ENCODE results near the gene TPCN2. TPM values are rescaled to one million over a fixed set of nuclear protein-coding genes. Genes with fewer than 3 reads are reported as not detected.

TPCN2 gene
- total RNA-seq, 4 donors from 2014 or later: 5.6 to 54.6 (median 17.7) TPM

- intact Hi-C loops (cut with DNase I; ENCODE audit: low total_unique reads): loop anchor here (10.0 kb wide), 1 partner anchor 56 kb away; no protein-coding TSS in a partner anchor
- H3K9me3 ChIP-seq: no peaks in the 10 kb centered on the region
- peak overlapping the region; percentile 59 to 80 for H3K27ac ChIP-seq
- TF ChIP-seq CTCF (IDR thresholded peaks at IDR 0.05) (no peak), POLR2A (IDR thresholded peaks at IDR 0.05) (no peak)
- H3K36me3 ChIP-seq: no peaks in the 10 kb centered on the region
- H3K27me3 ChIP-seq: no peaks in the 10 kb centered on the region
- peaks cover 7 to 11% of the 10 kb centered on the region in 2 donors for H3K4me1 ChIP-seq
- no peak overlapping the region for H3K4me3 ChIP-seq
- DNase-seq: peak; percentile 71 to 80
Measured at GRCh38 chr11:69018924-69019323, 29.8 kb upstream of the TPCN2 start.

- peak overlapping the region; percentile 33 to 69 for H3K27ac ChIP-seq
- intact Hi-C loops (cut with DNase I; ENCODE audit: low total_unique reads): no loop called here
- no peaks in the 10 kb centered on the region for H3K27me3 ChIP-seq
Measured at GRCh38 chr11:69022260-69022659, 26.5 kb upstream of the TPCN2 start.

GRCh38 chr11:69024509-69024908 lies 24.2 kb upstream of the TPCN2 start:
- Histone ChIP-seq H3K27me3 (no peaks in the 10 kb centered on the region), H3K4me1 (no peaks in the 10 kb centered on the region), H3K27ac (no peak overlapping the region), H3K9me3 (no peaks in the 10 kb centered on the region), H3K36me3 (no peaks in the 10 kb centered on the region), H3K4me3 (no peak overlapping the region)
- intact Hi-C loops (cut with DNase I; ENCODE audit: low total_unique reads): no loop called here
- peak in 1 of 2 donors; percentile 10 for DNase-seq
- no peak for TF ChIP-seq POLR2A (IDR thresholded peaks at IDR 0.05)
- TF ChIP-seq CTCF (IDR thresholded peaks at IDR 0.05): no peak

More at GRCh38 chr11:69022260-69022659, 26.5 kb upstream of the TPCN2 start:
- DNase-seq: peak; percentile 61 to 88
- TF ChIP-seq POLR2A (IDR thresholded peaks at IDR 0.05) (peak in 1 of 2 donors; percentile 12), CTCF (IDR thresholded peaks at IDR 0.05) (no peak)
- no peak overlapping the region for H3K4me3 ChIP-seq
- H3K4me1 ChIP-seq: peaks cover 0 to 3% of the 10 kb centered on the region in 2 donors
- H3K9me3 ChIP-seq: no peaks in the 10 kb centered on the region
- H3K36me3 ChIP-seq: no peaks in the 10 kb centered on the region

GRCh38 chr11:69027704-69028372 lies 20.9 kb upstream of the TPCN2 start:
- Histone ChIP-seq H3K27me3 (no peaks in the 10 kb centered on the region), H3K4me1 (no peaks in the 10 kb centered on the region), H3K36me3 (no peaks in the 10 kb centered on the region), H3K4me3 (no peak overlapping the region), H3K9me3 (no peaks in the 10 kb centered on the region), H3K27ac (no peak overlapping the region)
- peak in 1 of 2 donors; percentile 32 for DNase-seq
- intact Hi-C loops (cut with DNase I; ENCODE audit: low total_unique reads): no loop called here
- TF ChIP-seq CTCF (IDR thresholded peaks at IDR 0.05): no peak
- no peak for TF ChIP-seq POLR2A (IDR thresholded peaks at IDR 0.05)

GRCh38 chr11:69030301-69030700 lies 18.4 kb upstream of the TPCN2 start:
- no peak for DNase-seq
- no peaks in the 10 kb centered on the region for H3K9me3 ChIP-seq
- TF ChIP-seq POLR2A (IDR thresholded peaks at IDR 0.05) (no peak), CTCF (IDR thresholded peaks at IDR 0.05) (no peak)
- no peak overlapping the region for H3K4me3 ChIP-seq
- H3K27ac ChIP-seq: peak overlapping the region; percentile 28 to 49
- no peaks in the 10 kb centered on the region for H3K36me3 ChIP-seq
- H3K4me1 ChIP-seq: no peaks in the 10 kb centered on the region
- H3K27me3 ChIP-seq: no peaks in the 10 kb centered on the region
- intact Hi-C loops (cut with DNase I; ENCODE audit: low total_unique reads): no loop called here
